Endometrium (tissue), 2 donors: Measurements from ENCODE around the gene PRKCE.

Experiments
- FAIRE-seq: peaks from 2 replicates; lab custom pipeline; 2012; peaks lifted over from hg19 to GRCh38; lab: Jason Lieb, UNC
- donor health status: control.
- donor health status: control.

The PRKCE gene

GRCh38 chr2:45631955-45632354, 19.5 kb upstream of the PRKCE start:
- no peak for FAIRE-seq

- FAIRE-seq, result no peak
Observed at GRCh38 chr2:45634223-45634622, 17.3 kb upstream of the PRKCE start.

GRCh38 chr2:45636008-45636407, 15.5 kb upstream of the PRKCE start:
- FAIRE-seq, result no peak

DNA sequence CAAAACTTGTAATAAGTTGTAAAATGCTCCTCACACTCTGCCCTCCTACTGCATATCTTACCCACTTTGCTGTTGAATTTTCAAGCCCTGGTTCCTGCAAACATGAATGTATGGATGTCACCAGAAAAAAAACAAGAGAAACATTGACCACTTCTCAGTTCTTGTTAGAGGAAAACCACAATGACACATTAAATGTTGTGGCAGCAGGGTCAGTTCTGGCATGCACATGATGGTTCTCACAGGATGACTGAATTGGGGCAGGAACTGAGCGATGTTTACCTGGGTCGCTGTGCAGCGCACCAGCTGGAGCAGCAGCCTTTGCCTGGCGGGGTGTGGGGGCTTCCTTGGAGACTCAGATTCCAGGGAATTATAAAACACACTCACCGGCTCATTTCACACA, 14.0 kb upstream of the PRKCE start:
- no peak for FAIRE-seq

GRCh38 chr2:45640576-45640975, 10.9 kb upstream of the PRKCE start:
- FAIRE-seq, result no peak

GRCh38 chr2:45643095-45643494, 8.4 kb upstream of the PRKCE start:
- no peak for FAIRE-seq

DNA sequence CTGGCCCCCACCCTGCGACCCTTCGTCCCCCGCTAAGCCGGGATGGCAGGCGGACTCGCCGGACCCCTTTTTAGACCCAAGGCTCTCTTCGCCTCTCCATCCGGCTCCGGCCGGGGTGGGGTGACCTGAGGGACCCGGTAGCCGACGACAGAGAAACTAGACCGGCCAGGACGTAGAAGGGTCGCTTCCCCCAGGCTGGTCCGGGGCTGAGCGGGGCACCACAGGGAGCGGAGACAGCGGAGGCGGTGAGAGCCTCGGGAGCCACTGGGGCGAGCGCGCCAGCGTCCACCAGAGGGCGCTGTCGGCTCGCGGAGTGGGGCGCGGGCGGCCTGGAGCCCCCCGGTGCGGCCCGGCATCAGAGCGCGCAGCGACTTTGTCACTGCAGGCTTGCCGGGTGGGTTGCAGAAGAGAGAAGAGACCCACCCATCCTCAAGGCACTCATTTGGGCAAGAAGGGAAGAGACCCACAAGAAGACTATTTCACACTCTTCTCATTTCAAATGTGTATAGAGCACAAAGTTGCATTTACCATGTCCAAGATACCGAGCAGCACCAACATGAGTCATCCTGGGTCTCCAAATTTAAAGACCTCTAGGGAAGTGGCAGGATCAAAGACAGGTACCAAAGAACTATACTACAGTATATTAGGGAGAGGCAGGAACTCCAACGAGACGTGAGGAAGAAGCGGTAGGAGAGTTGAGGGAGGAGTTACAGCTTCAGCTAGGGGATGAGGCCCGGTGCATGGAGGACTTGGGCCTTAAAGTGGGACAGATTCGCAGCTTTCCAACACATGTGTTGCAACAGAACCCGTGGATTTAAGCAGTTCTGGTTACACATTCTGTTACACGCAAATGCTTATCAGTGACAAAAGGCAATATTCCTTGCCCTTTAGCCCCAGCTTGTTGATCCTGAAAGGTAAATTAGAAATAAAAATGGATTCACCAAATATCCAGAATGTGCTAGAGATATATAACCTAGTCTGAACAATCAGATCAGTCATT, 7.6 kb upstream of the PRKCE start:
- FAIRE-seq, result no peak

- no peak for FAIRE-seq
Observed at GRCh38 chr2:45646289-45646688, 5.2 kb upstream of the PRKCE start.

GRCh38 chr2:45647356-45647755, 4.1 kb upstream of the PRKCE start:
- FAIRE-seq, result no peak

DNA sequence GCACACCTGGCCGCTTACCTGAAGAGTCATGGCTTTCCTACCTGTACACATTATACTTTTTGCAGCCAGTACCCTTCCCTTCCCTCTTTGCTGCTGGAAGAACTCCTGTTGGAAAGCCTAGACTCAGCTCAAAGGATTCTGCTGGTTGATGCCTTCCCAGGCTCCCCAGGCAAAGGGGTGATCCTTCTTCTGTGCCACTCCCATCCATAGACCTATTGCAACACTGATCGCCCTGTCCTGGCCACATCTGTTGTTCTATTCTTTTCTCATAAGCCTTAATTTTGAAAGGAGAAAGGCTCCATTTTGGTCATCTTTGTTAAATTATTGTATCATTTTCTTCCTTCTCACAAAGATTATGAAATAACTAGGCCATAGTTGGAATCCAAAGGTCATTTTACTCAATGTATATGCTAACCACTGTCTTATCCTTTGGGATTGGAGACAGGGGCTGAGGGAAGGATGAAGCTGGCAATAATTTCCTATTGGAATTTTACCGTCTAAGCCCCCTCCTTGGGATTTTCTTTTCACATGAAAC, 3.4 kb upstream of the PRKCE start:
- no peak for FAIRE-seq

GRCh38 chr2:45648636-45649035, 2.8 kb upstream of the PRKCE start:
- no peak for FAIRE-seq

DNA sequence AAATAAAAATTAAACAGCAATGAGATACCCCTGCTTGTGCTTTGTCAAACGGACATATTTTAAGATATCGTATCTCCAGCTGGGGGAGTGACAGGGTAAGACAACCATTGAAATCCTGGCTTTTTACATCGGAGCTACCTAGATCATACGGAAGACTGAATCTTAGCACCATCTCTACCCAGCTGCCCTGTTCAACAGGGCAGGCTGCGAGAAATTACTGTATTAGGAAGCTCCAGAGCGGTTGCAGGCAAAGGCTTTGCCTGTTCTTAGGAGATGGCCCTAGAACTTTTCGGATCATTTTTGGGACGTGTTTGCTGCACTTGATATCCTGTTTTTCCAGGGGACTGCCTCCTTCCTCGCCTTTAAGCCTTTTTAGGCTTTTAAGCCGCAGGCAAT, 2.0 kb upstream of the PRKCE start:
- no peak for FAIRE-seq

- FAIRE-seq, result no peak
Observed at GRCh38 chr2:45649858-45650811, 1.3 kb upstream of the PRKCE start.

DNA sequence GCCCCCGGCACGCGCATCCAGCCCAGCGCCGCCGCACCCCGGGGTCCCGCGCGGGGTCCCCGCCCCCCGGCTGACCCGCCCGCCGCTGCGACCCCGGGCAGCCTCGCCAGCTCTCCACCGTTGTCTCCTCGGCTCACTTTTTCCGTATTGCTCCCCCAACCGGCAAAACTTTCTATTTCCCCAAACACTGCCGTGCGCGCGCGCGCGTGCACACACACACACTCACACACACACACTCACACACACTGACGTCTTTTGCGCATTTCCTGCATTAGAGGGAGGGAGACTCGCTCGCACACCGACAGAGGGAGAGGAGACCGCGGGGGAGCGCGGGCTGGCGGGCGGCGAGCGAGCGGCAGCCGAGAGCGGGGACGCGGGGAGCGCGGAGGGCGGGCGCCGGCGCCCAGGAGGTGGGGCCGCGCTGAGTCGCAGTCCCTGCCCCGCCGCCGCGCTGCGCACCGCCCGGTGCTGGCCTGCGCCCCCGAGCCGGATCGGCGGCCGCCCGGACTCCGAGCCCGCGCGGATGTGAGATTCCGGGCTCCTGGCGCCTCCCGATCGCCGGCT, 542 bp upstream of the PRKCE start:
- no peak for FAIRE-seq

GRCh38 chr2:45652090-45653031, 886 bp downstream of the PRKCE start:
- no peak for FAIRE-seq

DNA sequence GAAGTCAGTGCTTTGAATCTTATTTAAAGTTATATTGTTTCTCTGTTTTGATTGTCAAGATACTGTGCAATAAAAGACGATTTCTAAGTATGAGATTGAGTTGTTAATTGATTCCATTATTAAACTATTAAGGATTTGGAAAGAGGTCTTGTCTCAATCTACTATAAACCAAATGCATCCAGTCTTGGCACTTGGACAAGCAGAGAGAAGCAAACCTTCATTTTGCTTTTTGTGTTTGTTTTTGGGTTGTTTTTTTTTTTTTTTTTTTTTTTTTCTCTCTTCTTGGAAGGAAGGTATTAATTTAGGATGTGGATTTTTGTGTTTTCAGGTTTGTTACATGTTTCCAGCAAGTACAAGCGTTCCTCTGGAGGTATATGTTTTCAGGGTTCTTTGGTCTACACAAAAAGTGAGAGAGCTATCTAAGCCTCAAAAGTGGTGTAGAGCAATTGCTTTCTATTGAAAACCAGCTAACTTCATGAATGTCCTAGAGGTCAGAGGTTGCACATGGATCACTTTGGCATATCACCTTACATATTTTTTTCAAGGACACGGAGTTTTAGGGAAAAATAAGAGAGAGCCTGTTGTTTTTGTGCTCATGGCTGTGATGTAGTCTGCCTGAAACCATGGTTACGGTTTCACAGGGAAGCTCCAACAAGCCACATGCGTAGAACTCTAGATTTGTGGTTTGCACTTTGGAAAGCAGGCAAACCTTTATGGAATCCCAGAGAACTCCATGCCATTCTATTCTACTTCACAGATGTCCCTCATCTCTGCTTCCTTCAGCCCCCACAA, 1.8 kb downstream of the PRKCE start:
- FAIRE-seq, result no peak

- FAIRE-seq, result no peak
Observed at GRCh38 chr2:45654250-45654649, 2.8 kb downstream of the PRKCE start.

DNA sequence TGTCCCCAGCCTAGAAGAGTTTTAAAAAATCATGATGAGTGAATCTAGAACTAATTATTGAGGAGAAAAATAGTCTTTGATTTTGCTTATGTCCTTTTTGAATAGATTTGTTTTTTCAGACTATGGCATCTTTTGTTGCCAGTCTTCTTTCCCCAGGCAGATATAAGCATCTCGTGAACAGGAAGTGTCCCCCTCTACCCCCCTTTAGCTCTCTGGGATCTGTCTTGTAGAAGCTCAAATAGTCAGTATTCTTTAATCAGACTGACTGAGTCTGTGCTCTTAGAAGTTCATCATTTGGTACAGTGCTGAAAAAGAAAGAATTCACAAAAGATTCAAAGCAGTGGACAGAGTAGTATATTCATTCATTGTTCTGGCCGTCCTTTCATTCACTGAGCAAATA, 10.4 kb downstream of the PRKCE start:
- FAIRE-seq, result no peak

- no peak for FAIRE-seq
Observed at GRCh38 chr2:45664635-45665261, 13.3 kb downstream of the PRKCE start.

- no peak for FAIRE-seq
Observed at GRCh38 chr2:45668509-45668908, 17.0 kb downstream of the PRKCE start.
